ENCODE measurements around the gene ADAMTS17.
"Not testable (repeated sequence)": the region's sequence is repeated elsewhere in the genome, so short reads cannot be mapped to it uniquely, and the experiment has no call there.

The ADAMTS17 gene

GRCh38 chr15:99981839-99982658 lies 359.7 kb downstream of the ADAMTS17 start:
- Histone ChIP-seq H4K91ac (ENCODE audit: low read depth, low read length) (no peak overlapping the region), H2AK5ac (ENCODE audit: low read length) (no peak overlapping the region), H3K9me3 (ENCODE audit: insufficient read depth, low read depth, low read length) (peaks cover 3% of the 10 kb centered on the region), H3K79me1 (ENCODE audit: low read length) (peaks cover 10% of the 10 kb centered on the region), H3K27ac (ENCODE audit: low read depth, low read length) (no peak overlapping the region), H2BK5ac (ENCODE audit: low read depth, low read length, poor library complexity) (no peak overlapping the region), H3K27me3 (ENCODE audit: insufficient read depth, low read length) (no peaks in the 10 kb centered on the region), H3K4ac (ENCODE audit: low read depth, low read length) (no peak overlapping the region), H3K23ac (ENCODE audit: low read length) (no peak overlapping the region), H3K4me1 (ENCODE audit: control insufficient read depth in 1 of 2, insufficient read depth in 2 of 2, low read length in 2 of 2) (peaks cover 24 to 28% of the 10 kb centered on the region in 2 experiments), H2AFZ (ENCODE audit: insufficient read depth, low read length, poor library complexity) (no peak overlapping the region), H2BK12ac (ENCODE audit: low read length) (no peak overlapping the region), H3K79me2 (ENCODE audit: control insufficient read depth, insufficient read depth, low read length, poor library complexity) (no peaks in the 10 kb centered on the region), H3K4me2 (ENCODE audit: low read length) (peak overlapping the region; percentile 16), H4K8ac (ENCODE audit: low read depth, low read length) (no peak overlapping the region), H4K12ac (ENCODE audit: low read depth, low read length) (no peak overlapping the region), H3K14ac (ENCODE audit: low read length) (no peak overlapping the region), H2BK120ac (ENCODE audit: insufficient read depth, low read length, poor library complexity) (no peak overlapping the region), H3K36me3 (ENCODE audit: control insufficient read depth in 1 of 2, insufficient read depth in 2 of 2, low read length in 2 of 2) (no peaks in the 10 kb centered on the region), H3K4me3 (ENCODE audit: low read depth, low read length) (no peak overlapping the region), H3K9ac (ENCODE audit: low read length) (no peak overlapping the region), H3K18ac (ENCODE audit: low read length) (no peak overlapping the region)
- WGBS (ENCODE audit: extremely low coverage, insufficient coverage, insufficient read length) = no CpG with 5 or more reads among the region's 16 CpGs
- no peak for DNase-seq

GRCh38 chr15:99981191-99981647 lies 360.6 kb downstream of the ADAMTS17 start:
- Histone ChIP-seq H3K4me3 (ENCODE audit: low read depth, low read length) (no peak overlapping the region), H4K8ac (ENCODE audit: low read depth, low read length) (no peak overlapping the region), H3K27me3 (ENCODE audit: insufficient read depth, low read length) (no peaks in the 10 kb centered on the region), H4K12ac (ENCODE audit: low read depth, low read length) (no peak overlapping the region), H3K4me2 (ENCODE audit: low read length) (no peak overlapping the region), H2BK12ac (ENCODE audit: low read length) (no peak overlapping the region), H2AK5ac (ENCODE audit: low read length) (no peak overlapping the region), H2BK120ac (ENCODE audit: insufficient read depth, low read length, poor library complexity) (no peak overlapping the region), H3K23ac (ENCODE audit: low read length) (no peak overlapping the region), H3K14ac (ENCODE audit: low read length) (no peak overlapping the region), H3K27ac (ENCODE audit: low read depth, low read length) (no peak overlapping the region), H3K18ac (ENCODE audit: low read length) (no peak overlapping the region), H3K4me1 (ENCODE audit: control insufficient read depth in 1 of 2, insufficient read depth in 2 of 2, low read length in 2 of 2) (peaks cover 24 to 28% of the 10 kb centered on the region in 2 experiments), H3K9me3 (ENCODE audit: insufficient read depth, low read depth, low read length) (peaks cover 3% of the 10 kb centered on the region), H3K4ac (ENCODE audit: low read depth, low read length) (no peak overlapping the region), H4K91ac (ENCODE audit: low read depth, low read length) (no peak overlapping the region), H3K79me1 (ENCODE audit: low read length) (peaks cover 10% of the 10 kb centered on the region), H2BK5ac (ENCODE audit: low read depth, low read length, poor library complexity) (no peak overlapping the region), H2AFZ (ENCODE audit: insufficient read depth, low read length, poor library complexity) (no peak overlapping the region), H3K9ac (ENCODE audit: low read length) (no peak overlapping the region), H3K79me2 (ENCODE audit: control insufficient read depth, insufficient read depth, low read length, poor library complexity) (no peaks in the 10 kb centered on the region), H3K36me3 (ENCODE audit: control insufficient read depth in 1 of 2, insufficient read depth in 2 of 2, low read length in 2 of 2) (no peaks in the 10 kb centered on the region)
- no CpG with 5 or more reads among the region's 1 CpG for WGBS (ENCODE audit: extremely low coverage, insufficient coverage, insufficient read length)
- no peak for DNase-seq

GRCh38 chr15:99980752-99981151 lies 361.0 kb downstream of the ADAMTS17 start:
- Histone ChIP-seq H3K4me3 (ENCODE audit: low read depth, low read length) (no peak overlapping the region), H3K36me3 (ENCODE audit: control insufficient read depth in 1 of 2, insufficient read depth in 2 of 2, low read length in 2 of 2) (no peaks in the 10 kb centered on the region), H3K23ac (ENCODE audit: low read length) (no peak overlapping the region), H4K8ac (ENCODE audit: low read depth, low read length) (no peak overlapping the region), H2BK5ac (ENCODE audit: low read depth, low read length, poor library complexity) (no peak overlapping the region), H2AK5ac (ENCODE audit: low read length) (no peak overlapping the region), H3K18ac (ENCODE audit: low read length) (no peak overlapping the region), H2BK120ac (ENCODE audit: insufficient read depth, low read length, poor library complexity) (no peak overlapping the region), H3K4ac (ENCODE audit: low read depth, low read length) (no peak overlapping the region), H3K79me1 (ENCODE audit: low read length) (peaks cover 10% of the 10 kb centered on the region), H3K14ac (ENCODE audit: low read length) (no peak overlapping the region), H2BK12ac (ENCODE audit: low read length) (no peak overlapping the region), H4K12ac (ENCODE audit: low read depth, low read length) (no peak overlapping the region), H3K27ac (ENCODE audit: low read depth, low read length) (no peak overlapping the region), H3K9ac (ENCODE audit: low read length) (no peak overlapping the region), H3K79me2 (ENCODE audit: control insufficient read depth, insufficient read depth, low read length, poor library complexity) (no peaks in the 10 kb centered on the region), H4K91ac (ENCODE audit: low read depth, low read length) (no peak overlapping the region), H3K27me3 (ENCODE audit: insufficient read depth, low read length) (no peaks in the 10 kb centered on the region), H2AFZ (ENCODE audit: insufficient read depth, low read length, poor library complexity) (no peak overlapping the region), H3K4me1 (ENCODE audit: control insufficient read depth in 1 of 2, insufficient read depth in 2 of 2, low read length in 2 of 2) (peaks cover 24 to 28% of the 10 kb centered on the region in 2 experiments), H3K9me3 (ENCODE audit: insufficient read depth, low read depth, low read length) (peaks cover 3% of the 10 kb centered on the region), H3K4me2 (ENCODE audit: low read length) (no peak overlapping the region)
- WGBS (ENCODE audit: extremely low coverage, insufficient coverage, insufficient read length) = no CpG with 5 or more reads among the region's 12 CpGs
- no peak for DNase-seq

- WGBS (ENCODE audit: extremely low coverage, insufficient coverage, insufficient read length) = no CpG with 5 or more reads among the region's 5 CpGs
Measured at GRCh38 chr15:99979886-99980285, 361.9 kb downstream of the ADAMTS17 start.

More at GRCh38 chr15:99979886-99980285, 361.9 kb downstream of the ADAMTS17 start:
- not testable (repeated sequence) for H2AFZ ChIP-seq (ENCODE audit: insufficient read depth, low read length, poor library complexity); H2BK120ac ChIP-seq (ENCODE audit: insufficient read depth, low read length, poor library complexity); H3K9ac ChIP-seq (ENCODE audit: low read length); H2BK5ac ChIP-seq (ENCODE audit: low read depth, low read length, poor library complexity); DNase-seq; H2AK5ac ChIP-seq (ENCODE audit: low read length); H4K91ac ChIP-seq (ENCODE audit: low read depth, low read length); H3K27me3 ChIP-seq (ENCODE audit: insufficient read depth, low read length); H2BK12ac ChIP-seq (ENCODE audit: low read length); H4K12ac ChIP-seq (ENCODE audit: low read depth, low read length); H3K36me3 ChIP-seq (ENCODE audit: control insufficient read depth in 1 of 2, insufficient read depth in 2 of 2, low read length in 2 of 2); H3K4ac ChIP-seq (ENCODE audit: low read depth, low read length); H3K18ac ChIP-seq (ENCODE audit: low read length); H3K27ac ChIP-seq (ENCODE audit: low read depth, low read length); H3K14ac ChIP-seq (ENCODE audit: low read length); H4K8ac ChIP-seq (ENCODE audit: low read depth, low read length); H3K4me2 ChIP-seq (ENCODE audit: low read length); H3K4me3 ChIP-seq (ENCODE audit: low read depth, low read length); H3K79me1 ChIP-seq (ENCODE audit: low read length); H3K9me3 ChIP-seq (ENCODE audit: insufficient read depth, low read depth, low read length); H3K79me2 ChIP-seq (ENCODE audit: control insufficient read depth, insufficient read depth, low read length, poor library complexity); H3K23ac ChIP-seq (ENCODE audit: low read length)
- H3K4me1 ChIP-seq (ENCODE audit: control insufficient read depth in 1 of 2, insufficient read depth in 2 of 2, low read length in 2 of 2) = peaks cover 24 to 28% of the 10 kb centered on the region in 2 experiments
